ENCODE data around the gene GGA1.
A peak's percentile ranks its signal among the peaks of the same experiment; 100 is the strongest.

The GGA1 gene, protein sequence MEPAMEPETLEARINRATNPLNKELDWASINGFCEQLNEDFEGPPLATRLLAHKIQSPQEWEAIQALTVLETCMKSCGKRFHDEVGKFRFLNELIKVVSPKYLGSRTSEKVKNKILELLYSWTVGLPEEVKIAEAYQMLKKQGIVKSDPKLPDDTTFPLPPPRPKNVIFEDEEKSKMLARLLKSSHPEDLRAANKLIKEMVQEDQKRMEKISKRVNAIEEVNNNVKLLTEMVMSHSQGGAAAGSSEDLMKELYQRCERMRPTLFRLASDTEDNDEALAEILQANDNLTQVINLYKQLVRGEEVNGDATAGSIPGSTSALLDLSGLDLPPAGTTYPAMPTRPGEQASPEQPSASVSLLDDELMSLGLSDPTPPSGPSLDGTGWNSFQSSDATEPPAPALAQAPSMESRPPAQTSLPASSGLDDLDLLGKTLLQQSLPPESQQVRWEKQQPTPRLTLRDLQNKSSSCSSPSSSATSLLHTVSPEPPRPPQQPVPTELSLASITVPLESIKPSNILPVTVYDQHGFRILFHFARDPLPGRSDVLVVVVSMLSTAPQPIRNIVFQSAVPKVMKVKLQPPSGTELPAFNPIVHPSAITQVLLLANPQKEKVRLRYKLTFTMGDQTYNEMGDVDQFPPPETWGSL
- 84.6 to 92.4 (median 87.0) reads per million in 3 donors for total RNA-seq

GRCh38 chr22:37608477-37609239 lies at the start of gene GGA1:
TSS of gene GGA1 (plus strand) at chr22:37608834. CDS start at chr22:37608861, 27 bp downstream.
- peak within 1 kb of the TSS; percentile 88 for H3K27ac ChIP-seq (ENCODE audit: insufficient read depth, low read length, poor library complexity, severe bottlenecking)
- peaks cover 40% of the 10 kb centered on the region for H3K4me1 ChIP-seq (ENCODE audit: control insufficient read depth, insufficient read depth, low read length, poor library complexity, severe bottlenecking)
- DNase-seq, result peak; percentile 96 to 98 (median 96)
- peak within 1 kb of the TSS; percentile 71 for H3K4me3 ChIP-seq (ENCODE audit: insufficient read depth, low read depth, low read length, poor library complexity, severe bottlenecking)
- no peaks in the 10 kb centered on the region for H3K27me3 ChIP-seq (replicated peaks; ENCODE audit: control insufficient read depth, insufficient read depth, low read length, poor library complexity, severe bottlenecking)
- no peaks in the 10 kb centered on the region for H3K9me3 ChIP-seq (ENCODE audit: control insufficient read depth, low read length)
- peaks cover under 1% of the 10 kb centered on the region for H3K36me3 ChIP-seq (ENCODE audit: control insufficient read depth, insufficient read depth, low read length)

GRCh38 chr22:37559521-37559900 lies 49.1 kb upstream of the GGA1 start:
- no peak for DNase-seq
- H3K36me3 ChIP-seq (ENCODE audit: control insufficient read depth, insufficient read depth, low read length), result no peaks in the 10 kb centered on the region
- H3K9me3 ChIP-seq (ENCODE audit: control insufficient read depth, low read length), result no peaks in the 10 kb centered on the region
- peaks cover 22% of the 10 kb centered on the region for H3K4me1 ChIP-seq (ENCODE audit: control insufficient read depth, insufficient read depth, low read length, poor library complexity, severe bottlenecking)
- H3K27ac ChIP-seq (ENCODE audit: insufficient read depth, low read length, poor library complexity, severe bottlenecking), result no peak overlapping the region
- H3K27me3 ChIP-seq (replicated peaks; ENCODE audit: control insufficient read depth, insufficient read depth, low read length, poor library complexity, severe bottlenecking), result peaks cover 28% of the 10 kb centered on the region
- no peak overlapping the region for H3K4me3 ChIP-seq (ENCODE audit: insufficient read depth, low read depth, low read length, poor library complexity, severe bottlenecking)

DNA sequence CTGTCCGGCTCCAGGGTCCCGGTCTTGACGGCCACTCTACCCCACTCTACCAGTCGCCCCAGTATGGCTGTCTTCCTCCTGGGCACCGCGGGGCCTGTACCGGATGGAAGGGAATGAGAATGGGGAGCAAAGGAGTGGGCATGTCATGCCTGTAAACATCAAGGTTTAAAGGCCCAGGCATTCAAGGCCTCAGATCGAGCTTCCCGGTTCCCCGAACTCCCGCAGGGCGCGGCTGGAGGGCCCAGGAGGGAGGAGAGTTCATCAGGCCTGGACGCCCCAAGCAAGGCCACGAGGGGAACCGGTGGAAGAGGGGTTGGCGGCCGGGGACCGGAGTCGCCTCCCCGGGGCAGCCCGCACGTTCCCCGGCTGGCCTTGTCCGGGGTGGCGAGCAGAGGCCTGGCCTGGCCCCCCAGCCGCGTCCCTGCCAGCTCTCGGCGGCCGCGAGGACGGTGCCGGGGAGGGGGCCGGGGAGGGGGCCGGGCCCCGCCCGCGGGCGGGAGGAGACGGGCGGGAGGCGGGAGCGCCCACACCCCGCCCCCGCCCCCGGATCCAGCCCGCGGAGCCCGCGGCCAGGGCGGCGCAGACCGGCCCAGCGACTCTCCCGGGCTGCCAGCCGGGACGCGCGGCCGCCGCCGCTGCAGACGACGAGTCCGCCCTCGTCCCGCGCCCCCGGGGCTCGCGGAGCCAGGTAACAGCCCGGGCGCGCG lies 48.6 kb upstream of the GGA1 start, which contains the start of gene CDC42EP1:
CDC42EP1 (plus strand) TSS at position 580 of the 707 bp plus-strand sequence. CDS start 5,870 bp downstream, outside the sequence.
- Histone ChIP-seq H3K4me3 (ENCODE audit: insufficient read depth, low read depth, low read length, poor library complexity, severe bottlenecking) (peak within 1 kb of the TSS; percentile 35), H3K4me1 (ENCODE audit: control insufficient read depth, insufficient read depth, low read length, poor library complexity, severe bottlenecking) (peaks cover 22% of the 10 kb centered on the region), H3K27ac (ENCODE audit: insufficient read depth, low read length, poor library complexity, severe bottlenecking) (no peak within 1 kb of the TSS), H3K36me3 (ENCODE audit: control insufficient read depth, insufficient read depth, low read length) (no peaks in the 10 kb centered on the region), H3K27me3 (replicated peaks; ENCODE audit: control insufficient read depth, insufficient read depth, low read length, poor library complexity, severe bottlenecking) (peaks cover 28% of the 10 kb centered on the region), H3K9me3 (ENCODE audit: control insufficient read depth, low read length) (no peaks in the 10 kb centered on the region)
- no peak for DNase-seq

DNA sequence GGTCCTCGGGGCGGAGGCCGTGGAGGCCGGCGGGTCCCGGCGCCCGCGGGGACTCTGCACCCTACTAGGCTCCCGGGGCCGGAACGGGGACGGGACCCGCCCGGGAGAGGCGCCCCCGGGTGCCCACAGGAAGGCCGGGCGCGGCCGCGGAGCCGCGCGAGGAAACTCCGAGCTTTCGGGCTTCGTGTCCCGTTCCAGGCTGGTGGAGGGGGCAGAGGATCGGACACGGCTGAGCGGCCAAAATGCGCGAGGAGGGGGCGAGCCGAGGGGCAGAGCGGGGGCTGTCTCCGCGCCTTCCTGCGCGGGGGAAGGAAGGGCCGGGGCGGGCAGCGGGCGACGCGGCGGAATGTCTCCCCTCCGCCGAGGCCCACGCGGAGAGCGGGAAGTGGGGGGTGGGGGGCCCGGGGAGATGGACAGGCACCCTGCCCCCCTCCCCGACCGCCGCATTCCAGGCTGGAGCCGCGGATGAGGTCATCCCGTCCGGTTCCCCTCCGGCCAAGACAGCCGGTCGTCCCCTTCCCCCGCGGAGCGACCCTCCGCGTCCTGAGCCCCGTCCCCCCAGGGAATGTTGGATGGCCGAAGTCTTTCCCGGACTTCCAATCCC lies 47.9 kb upstream of the GGA1 start:
- H3K36me3 ChIP-seq (ENCODE audit: control insufficient read depth, insufficient read depth, low read length), result no peaks in the 10 kb centered on the region
- peaks cover 28% of the 10 kb centered on the region for H3K27me3 ChIP-seq (replicated peaks; ENCODE audit: control insufficient read depth, insufficient read depth, low read length, poor library complexity, severe bottlenecking)
- no peak overlapping the region for H3K27ac ChIP-seq (ENCODE audit: insufficient read depth, low read length, poor library complexity, severe bottlenecking)
- H3K9me3 ChIP-seq (ENCODE audit: control insufficient read depth, low read length), result no peaks in the 10 kb centered on the region
- H3K4me3 ChIP-seq (ENCODE audit: insufficient read depth, low read depth, low read length, poor library complexity, severe bottlenecking), result peak overlapping the region; percentile 35
- peaks cover 22% of the 10 kb centered on the region for H3K4me1 ChIP-seq (ENCODE audit: control insufficient read depth, insufficient read depth, low read length, poor library complexity, severe bottlenecking)
- no peak for DNase-seq

DNA sequence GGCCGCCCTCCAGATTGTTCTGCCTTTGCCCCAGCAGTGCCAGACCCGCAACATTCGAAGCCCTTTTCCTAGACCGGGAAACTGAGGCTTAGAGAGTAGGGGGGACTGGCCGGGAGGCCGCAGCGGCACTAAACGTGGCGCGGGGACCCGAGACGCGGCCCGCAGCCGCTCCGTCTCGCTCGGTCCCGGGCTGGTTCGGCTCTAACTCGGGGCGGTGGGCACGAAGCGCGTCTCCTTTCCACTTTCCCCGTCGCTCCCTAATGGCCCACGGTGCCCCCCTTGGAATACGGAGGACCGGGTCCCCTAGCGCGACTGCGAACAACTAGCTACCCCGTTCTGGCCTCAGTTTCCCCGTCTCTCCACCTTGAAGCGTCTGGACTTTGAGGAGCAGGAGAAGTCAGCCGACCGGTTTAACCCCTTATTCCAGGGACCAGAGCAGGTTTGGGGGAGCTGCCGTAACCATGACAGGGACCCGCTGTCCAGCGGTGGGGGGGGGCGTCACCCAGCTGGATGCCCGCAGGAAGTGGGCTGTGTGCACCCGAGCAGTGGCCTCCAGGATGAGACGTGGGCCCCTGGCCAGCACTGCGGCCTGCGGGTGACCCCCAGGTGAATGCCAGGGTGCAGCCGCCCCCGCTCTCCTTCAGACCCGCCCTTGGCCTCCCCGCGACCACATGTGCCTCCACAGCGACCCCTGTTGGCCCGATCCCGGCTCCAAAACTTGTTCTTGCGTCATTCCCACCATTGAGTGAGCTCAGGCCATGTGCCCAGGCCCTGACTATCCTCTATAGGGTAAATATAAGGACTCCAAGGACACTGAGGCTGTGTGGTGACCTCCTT lies 47.2 kb upstream of the GGA1 start:
- no peak overlapping the region for H3K27ac ChIP-seq (ENCODE audit: insufficient read depth, low read length, poor library complexity, severe bottlenecking)
- peaks cover 30% of the 10 kb centered on the region for H3K4me1 ChIP-seq (ENCODE audit: control insufficient read depth, insufficient read depth, low read length, poor library complexity, severe bottlenecking)
- H3K9me3 ChIP-seq (ENCODE audit: control insufficient read depth, low read length), result no peaks in the 10 kb centered on the region
- H3K4me3 ChIP-seq (ENCODE audit: insufficient read depth, low read depth, low read length, poor library complexity, severe bottlenecking), result peak overlapping the region; percentile 35
- peaks cover 28% of the 10 kb centered on the region for H3K27me3 ChIP-seq (replicated peaks; ENCODE audit: control insufficient read depth, insufficient read depth, low read length, poor library complexity, severe bottlenecking)
- DNase-seq, result peak; percentile 44 to 60 (median 54)
- no peaks in the 10 kb centered on the region for H3K36me3 ChIP-seq (ENCODE audit: control insufficient read depth, insufficient read depth, low read length)

GRCh38 chr22:37562049-37562875 lies 46.4 kb upstream of the GGA1 start:
- Histone ChIP-seq H3K36me3 (ENCODE audit: control insufficient read depth, insufficient read depth, low read length) (no peaks in the 10 kb centered on the region), H3K9me3 (ENCODE audit: control insufficient read depth, low read length) (no peaks in the 10 kb centered on the region), H3K27ac (ENCODE audit: insufficient read depth, low read length, poor library complexity, severe bottlenecking) (no peak overlapping the region), H3K4me3 (ENCODE audit: insufficient read depth, low read depth, low read length, poor library complexity, severe bottlenecking) (no peak overlapping the region), H3K4me1 (ENCODE audit: control insufficient read depth, insufficient read depth, low read length, poor library complexity, severe bottlenecking) (peaks cover 38% of the 10 kb centered on the region), H3K27me3 (replicated peaks; ENCODE audit: control insufficient read depth, insufficient read depth, low read length, poor library complexity, severe bottlenecking) (peaks cover 28% of the 10 kb centered on the region)
- no peak for DNase-seq

- Histone ChIP-seq H3K9me3 (ENCODE audit: control insufficient read depth, low read length) (no peaks in the 10 kb centered on the region), H3K4me3 (ENCODE audit: insufficient read depth, low read depth, low read length, poor library complexity, severe bottlenecking) (no peak overlapping the region), H3K27me3 (replicated peaks; ENCODE audit: control insufficient read depth, insufficient read depth, low read length, poor library complexity, severe bottlenecking) (peaks cover 28% of the 10 kb centered on the region), H3K36me3 (ENCODE audit: control insufficient read depth, insufficient read depth, low read length) (no peaks in the 10 kb centered on the region), H3K4me1 (ENCODE audit: control insufficient read depth, insufficient read depth, low read length, poor library complexity, severe bottlenecking) (peaks cover 41% of the 10 kb centered on the region), H3K27ac (ENCODE audit: insufficient read depth, low read length, poor library complexity, severe bottlenecking) (no peak overlapping the region)
- DNase-seq, result no peak
Measured at GRCh38 chr22:37563153-37564081, 45.2 kb upstream of the GGA1 start.

Data from effector memory CD4-positive, alpha-beta T cell (primary cell).